Omental fat pad (tissue), 4 donors: ENCODE measurements around the gene CEMIP. TPM values are rescaled to one million over a fixed set of nuclear protein-coding genes. Genes with fewer than 3 reads are reported as not detected.

Source experiments
- ATAC-seq: fragments of 150-250 bp; one replicate; pipeline ENCODE4 v1.9.1; 2016; ENCODE audit warnings: mild to moderate bottlenecking, moderate library complexity; ENCODE audit not compliant: low FRiP score
- DNase-seq: peaks from one replicate; pipeline ENCODE4 v3.0.0-alpha.2; 2019; ENCODE audit warnings: low spot score
- total RNA-seq, 4 donors: library from RNA; depleted of rRNA; stranded (reverse); fragments of >200 nt; gene quantifications; one replicate each; pipeline ENCODE4 v1.1.0, GENCODE V29; 2016
- TF ChIP-seq, protein P1 (sequence below), 3 donors: fragments of 450-650 bp; IDR thresholded peaks; one replicate each; pipeline ENCODE4 v1.5.1; 2016 to 2017; ENCODE audit warnings: antibody characterized with exemption in 3 of 3, mild to moderate bottlenecking in 3 of 3, moderate library complexity in 2 of 3

The CEMIP gene
- total RNA-seq, 4 donors from 2014 or later = 0.19 to 9.5 (median 1.2) TPM; not detected in 1

- DNase-seq (no peak), ATAC-seq (no peak)
- TF ChIP-seq, protein P1, sequence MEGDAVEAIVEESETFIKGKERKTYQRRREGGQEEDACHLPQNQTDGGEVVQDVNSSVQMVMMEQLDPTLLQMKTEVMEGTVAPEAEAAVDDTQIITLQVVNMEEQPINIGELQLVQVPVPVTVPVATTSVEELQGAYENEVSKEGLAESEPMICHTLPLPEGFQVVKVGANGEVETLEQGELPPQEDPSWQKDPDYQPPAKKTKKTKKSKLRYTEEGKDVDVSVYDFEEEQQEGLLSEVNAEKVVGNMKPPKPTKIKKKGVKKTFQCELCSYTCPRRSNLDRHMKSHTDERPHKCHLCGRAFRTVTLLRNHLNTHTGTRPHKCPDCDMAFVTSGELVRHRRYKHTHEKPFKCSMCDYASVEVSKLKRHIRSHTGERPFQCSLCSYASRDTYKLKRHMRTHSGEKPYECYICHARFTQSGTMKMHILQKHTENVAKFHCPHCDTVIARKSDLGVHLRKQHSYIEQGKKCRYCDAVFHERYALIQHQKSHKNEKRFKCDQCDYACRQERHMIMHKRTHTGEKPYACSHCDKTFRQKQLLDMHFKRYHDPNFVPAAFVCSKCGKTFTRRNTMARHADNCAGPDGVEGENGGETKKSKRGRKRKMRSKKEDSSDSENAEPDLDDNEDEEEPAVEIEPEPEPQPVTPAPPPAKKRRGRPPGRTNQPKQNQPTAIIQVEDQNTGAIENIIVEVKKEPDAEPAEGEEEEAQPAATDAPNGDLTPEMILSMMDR (IDR thresholded peaks at IDR 0.05) = no peak
Observed at GRCh38 chr15:80840182-80841130, 61.3 kb downstream of the CEMIP start.

- no peak for ATAC-seq
- TF ChIP-seq, protein P1 (IDR thresholded peaks at IDR 0.05) = no peak
- DNase-seq = no peak
Observed at GRCh38 chr15:80841541-80841940, 62.4 kb downstream of the CEMIP start.

- ATAC-seq = no peak
- no peak for DNase-seq
- TF ChIP-seq, protein P1 (IDR thresholded peaks at IDR 0.05) = no peak
Observed at GRCh38 chr15:80844011-80844732, 65.0 kb downstream of the CEMIP start.

DNA sequence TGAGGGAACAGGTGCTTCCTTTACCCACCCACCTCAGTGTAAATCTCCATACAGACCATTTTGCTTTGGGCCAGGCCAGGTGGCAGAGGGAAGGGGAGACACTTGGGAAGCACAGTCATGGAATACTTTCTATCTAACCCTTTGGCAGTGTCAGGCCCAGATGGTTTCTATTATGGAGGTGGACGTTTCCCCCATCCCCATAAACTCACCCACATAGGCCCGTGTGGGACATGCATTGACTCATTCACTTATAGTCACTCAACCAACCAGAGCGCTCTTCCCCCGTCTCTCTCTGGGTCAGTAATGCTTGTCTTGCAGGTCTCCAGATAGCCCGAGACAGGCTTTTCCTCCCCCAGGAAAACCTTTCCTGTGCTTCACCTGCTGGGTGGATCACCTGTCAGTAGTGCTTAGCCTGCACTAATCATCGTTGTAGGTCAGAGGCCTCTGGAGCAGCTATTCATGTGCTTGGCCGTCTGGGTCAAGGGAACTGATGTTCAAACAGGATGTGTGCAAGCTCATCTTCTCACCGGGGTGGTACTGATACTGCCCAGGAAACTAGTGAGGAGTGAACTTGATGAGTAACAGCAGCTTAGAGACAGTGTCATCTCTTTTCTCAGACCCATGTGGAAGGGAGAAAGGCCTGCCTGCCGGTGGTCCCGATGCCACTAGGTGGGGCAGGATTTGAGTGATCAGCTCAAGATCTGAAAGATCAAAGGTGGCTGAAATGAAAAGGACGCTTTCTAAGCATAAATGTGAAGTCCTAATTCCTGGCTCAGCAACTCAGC, 67.1 kb downstream of the CEMIP start:
- ATAC-seq (no peak), DNase-seq (no peak)
- TF ChIP-seq, protein P1 (IDR thresholded peaks at IDR 0.05) = no peak

GRCh38 chr15:80849308-80849707, 70.1 kb downstream of the CEMIP start:
- DNase-seq (no peak), ATAC-seq (peak; percentile 64)
- TF ChIP-seq, protein P1 (IDR thresholded peaks at IDR 0.05) = no peak

DNA sequence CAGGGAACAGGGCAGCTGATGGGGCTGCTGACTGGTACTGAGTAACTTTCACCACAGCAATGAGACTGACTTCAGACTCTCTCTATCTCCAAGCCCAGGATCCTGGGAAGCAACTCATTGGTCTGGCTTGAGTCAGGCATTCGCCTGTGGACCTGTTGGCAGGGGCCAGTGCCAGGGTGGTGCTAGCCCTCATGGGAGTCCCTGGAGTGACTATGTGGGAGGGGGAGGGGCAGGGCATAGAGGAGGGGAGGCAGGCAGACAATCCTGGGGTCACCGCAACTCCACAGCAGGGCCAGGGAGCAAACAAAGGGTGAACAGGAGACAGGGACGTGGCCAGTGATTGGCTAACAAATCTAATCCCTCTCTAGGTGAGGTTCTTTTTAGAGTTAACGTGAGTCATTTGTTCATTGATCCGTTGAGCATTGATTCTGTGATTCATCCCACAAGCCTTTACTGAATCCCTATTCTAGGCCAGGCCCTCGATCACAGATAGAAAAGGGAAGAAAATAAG, 71.8 kb downstream of the CEMIP start:
- DNase-seq (no peak), ATAC-seq (no peak)
- TF ChIP-seq, protein P1 (IDR thresholded peaks at IDR 0.05) = no peak
